GM18870 (cell line): ENCODE measurements around the gene PRSS12.
A peak's percentile ranks its signal among the peaks of the same experiment; 100 is the strongest.
"Not testable (repeated sequence)": the region's sequence is repeated elsewhere in the genome, so short reads cannot be mapped to it uniquely, and the experiment has no call there.

Source experiments
- ATAC-seq: cut with Tn5 transposase; IDR thresholded peaks from one replicate; pipeline ENCODE4 v1.9.1; 2021; ENCODE audit warnings: moderate library complexity; ENCODE audit not compliant: unreplicated experiment

PRSS12 gene

GRCh38 chr4:118327554-118328241, 25.1 kb downstream of the PRSS12 start:
- ATAC-seq: no peak

- no peak for ATAC-seq
These were observed 26.2 kb downstream of the PRSS12 start for GRCh38 chr4:118326585-118326984.

- no peak for ATAC-seq
These were observed 27.4 kb downstream of the PRSS12 start for GRCh38 chr4:118325431-118325830.

GRCh38 chr4:118322831-118323502, 29.8 kb downstream of the PRSS12 start:
- no peak for ATAC-seq

- ATAC-seq: no peak
These were observed 33.9 kb downstream of the PRSS12 start for GRCh38 chr4:118318931-118319330.

- no peak for ATAC-seq
These were observed 35.1 kb downstream of the PRSS12 start for GRCh38 chr4:118317691-118318090.

GRCh38 chr4:118314221-118314620, 38.6 kb downstream of the PRSS12 start:
- ATAC-seq: no peak

GRCh38 chr4:118313098-118313497, 39.7 kb downstream of the PRSS12 start:
- ATAC-seq: no peak

GRCh38 chr4:118308306-118309030, 44.3 kb downstream of the PRSS12 start:
- no peak for ATAC-seq

- no peak for ATAC-seq
These were observed 45.2 kb downstream of the PRSS12 start for GRCh38 chr4:118307643-118308042.

- ATAC-seq: not testable (repeated sequence)
These were observed 53.2 kb downstream of the PRSS12 start for GRCh38 chr4:118299619-118300018.

GRCh38 chr4:118296729-118297128, 56.1 kb downstream of the PRSS12 start:
- ATAC-seq: no peak

GRCh38 chr4:118290951-118291350, 61.9 kb downstream of the PRSS12 start:
- no peak for ATAC-seq

- no peak for ATAC-seq
These were observed 63.0 kb downstream of the PRSS12 start for GRCh38 chr4:118289794-118290193.

- no peak for ATAC-seq
These were observed 64.9 kb downstream of the PRSS12 start for GRCh38 chr4:118287711-118288451.

- no peak for ATAC-seq
These were observed 66.1 kb downstream of the PRSS12 start for GRCh38 chr4:118286685-118287084.

- ATAC-seq: no peak
These were observed 66.9 kb downstream of the PRSS12 start for GRCh38 chr4:118285931-118286330.

- peak; percentile 48 for ATAC-seq
These were observed 68.6 kb downstream of the PRSS12 start for GRCh38 chr4:118284169-118284568.

- ATAC-seq: no peak
These were observed 70.1 kb downstream of the PRSS12 start for GRCh38 chr4:118282692-118283091.

- ATAC-seq: no peak
These were observed 71.0 kb downstream of the PRSS12 start for GRCh38 chr4:118281611-118282442.
